ENCODE results near the gene FAM81B. TPM values are rescaled to one million over a fixed set of nuclear protein-coding genes. Genes with fewer than 3 reads are reported as not detected.

Gene FAM81B
- total RNA-seq, 1 donor, result not detected

DNA sequence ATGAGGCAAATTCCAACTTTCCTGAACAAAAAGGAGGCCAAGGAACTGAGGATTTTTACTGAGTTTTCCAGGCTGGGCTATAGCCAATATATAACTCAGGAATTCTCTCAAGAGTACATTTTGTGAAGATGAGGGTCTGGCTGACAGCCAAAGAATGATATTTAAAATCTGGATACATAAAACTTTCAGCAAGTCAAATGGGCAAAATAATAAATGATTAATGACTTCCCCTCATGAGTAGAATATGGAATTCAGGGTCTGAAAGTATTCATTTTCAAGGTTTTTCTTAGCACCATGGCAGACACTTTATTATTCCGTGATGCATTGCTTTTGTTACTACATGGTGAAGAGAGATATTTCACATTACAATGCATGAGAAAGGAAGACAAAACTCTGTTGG, 7.8 kb downstream of the FAM81B start:
- H2AFZ ChIP-seq (ENCODE audit: low read length), result no peak overlapping the region
- H3K9me3 ChIP-seq (ENCODE audit: low read depth, low read length), result no peaks in the 10 kb centered on the region
- no peaks in the 10 kb centered on the region for H4K20me1 ChIP-seq (ENCODE audit: insufficient read depth, low read length)
- TF ChIP-seq, protein P1, sequence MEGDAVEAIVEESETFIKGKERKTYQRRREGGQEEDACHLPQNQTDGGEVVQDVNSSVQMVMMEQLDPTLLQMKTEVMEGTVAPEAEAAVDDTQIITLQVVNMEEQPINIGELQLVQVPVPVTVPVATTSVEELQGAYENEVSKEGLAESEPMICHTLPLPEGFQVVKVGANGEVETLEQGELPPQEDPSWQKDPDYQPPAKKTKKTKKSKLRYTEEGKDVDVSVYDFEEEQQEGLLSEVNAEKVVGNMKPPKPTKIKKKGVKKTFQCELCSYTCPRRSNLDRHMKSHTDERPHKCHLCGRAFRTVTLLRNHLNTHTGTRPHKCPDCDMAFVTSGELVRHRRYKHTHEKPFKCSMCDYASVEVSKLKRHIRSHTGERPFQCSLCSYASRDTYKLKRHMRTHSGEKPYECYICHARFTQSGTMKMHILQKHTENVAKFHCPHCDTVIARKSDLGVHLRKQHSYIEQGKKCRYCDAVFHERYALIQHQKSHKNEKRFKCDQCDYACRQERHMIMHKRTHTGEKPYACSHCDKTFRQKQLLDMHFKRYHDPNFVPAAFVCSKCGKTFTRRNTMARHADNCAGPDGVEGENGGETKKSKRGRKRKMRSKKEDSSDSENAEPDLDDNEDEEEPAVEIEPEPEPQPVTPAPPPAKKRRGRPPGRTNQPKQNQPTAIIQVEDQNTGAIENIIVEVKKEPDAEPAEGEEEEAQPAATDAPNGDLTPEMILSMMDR (IDR thresholded peaks at IDR 0.05; ENCODE audit: extremely low read depth, low read depth, low read length), result no peak
- no peak overlapping the region for H3K4me2 ChIP-seq (ENCODE audit: insufficient read depth, low read length)
- no peaks in the 10 kb centered on the region for H3K79me2 ChIP-seq (ENCODE audit: insufficient read depth, low read length)
- H3K4me3 ChIP-seq (ENCODE audit: insufficient read depth, low read length), result no peak overlapping the region
- H3K4me1 ChIP-seq (ENCODE audit: insufficient read depth, low read length), result peaks cover 4% of the 10 kb centered on the region
- no peak for DNase-seq (ENCODE audit: insufficient read length, low spot score, missing footprints)
- no peak overlapping the region for H3K27ac ChIP-seq (ENCODE audit: low read depth, low read length)
- no peaks in the 10 kb centered on the region for H3K27me3 ChIP-seq (ENCODE audit: insufficient read depth, low read length)
- no peaks in the 10 kb centered on the region for H3K36me3 ChIP-seq (ENCODE audit: insufficient read depth, low read length)

DNA sequence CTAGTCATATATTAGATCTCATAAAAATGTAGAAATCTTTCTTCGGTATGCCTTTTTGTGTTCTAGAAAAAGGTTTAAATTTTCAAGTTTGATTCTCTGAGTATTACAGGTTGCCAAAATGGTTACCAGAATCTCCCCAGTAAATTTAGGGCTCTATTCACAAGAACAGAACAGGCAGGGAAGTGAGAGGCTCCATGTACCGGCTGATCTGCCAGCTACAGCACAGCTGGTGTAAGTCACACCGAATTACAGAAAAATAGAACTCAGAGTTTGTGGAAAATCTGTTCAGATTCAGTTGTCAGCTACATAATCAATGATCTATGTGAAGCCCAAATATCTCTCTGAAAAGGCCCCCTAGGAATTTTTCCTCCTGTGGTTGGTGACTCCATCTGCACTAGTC, 10.5 kb downstream of the FAM81B start:
- DNase-seq (ENCODE audit: insufficient read length, low spot score, missing footprints), result no peak
- Histone ChIP-seq H3K4me2 (ENCODE audit: insufficient read depth, low read length) (no peak overlapping the region), H3K9me3 (ENCODE audit: low read depth, low read length) (no peaks in the 10 kb centered on the region), H3K27ac (ENCODE audit: low read depth, low read length) (no peak overlapping the region), H3K4me1 (ENCODE audit: insufficient read depth, low read length) (peaks cover 16% of the 10 kb centered on the region), H2AFZ (ENCODE audit: low read length) (no peak overlapping the region), H4K20me1 (ENCODE audit: insufficient read depth, low read length) (no peaks in the 10 kb centered on the region), H3K79me2 (ENCODE audit: insufficient read depth, low read length) (no peaks in the 10 kb centered on the region), H3K4me3 (ENCODE audit: insufficient read depth, low read length) (no peak overlapping the region), H3K27me3 (ENCODE audit: insufficient read depth, low read length) (no peaks in the 10 kb centered on the region), H3K36me3 (ENCODE audit: insufficient read depth, low read length) (no peaks in the 10 kb centered on the region)
- TF ChIP-seq, protein P1 (IDR thresholded peaks at IDR 0.05; ENCODE audit: extremely low read depth, low read depth, low read length), result no peak

DNA sequence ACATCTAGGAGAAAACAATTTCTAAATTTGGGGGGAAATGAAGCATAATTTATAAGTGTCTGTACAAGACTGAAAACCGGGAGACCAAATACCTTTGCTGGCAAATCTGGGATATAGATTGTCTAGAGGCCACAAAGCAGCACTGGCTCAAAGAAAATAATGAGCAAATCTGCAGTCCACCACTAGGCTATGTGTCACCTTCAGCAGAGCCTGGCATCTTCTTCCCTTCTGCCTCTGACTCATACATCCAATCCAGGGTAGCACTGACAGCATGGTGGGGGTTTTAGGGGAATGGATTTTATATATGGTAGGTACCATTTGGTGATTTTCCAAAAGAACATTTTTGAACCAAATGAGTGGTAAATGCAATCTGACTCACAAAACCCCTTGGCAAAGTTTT, 12.8 kb downstream of the FAM81B start:
- H4K20me1 ChIP-seq (ENCODE audit: insufficient read depth, low read length), result no peaks in the 10 kb centered on the region
- DNase-seq (ENCODE audit: insufficient read length, low spot score, missing footprints), result peak; percentile 65
- no peak overlapping the region for H3K4me3 ChIP-seq (ENCODE audit: insufficient read depth, low read length)
- H3K36me3 ChIP-seq (ENCODE audit: insufficient read depth, low read length), result no peaks in the 10 kb centered on the region
- no peaks in the 10 kb centered on the region for H3K9me3 ChIP-seq (ENCODE audit: low read depth, low read length)
- H3K4me1 ChIP-seq (ENCODE audit: insufficient read depth, low read length), result peaks cover 22% of the 10 kb centered on the region
- H2AFZ ChIP-seq (ENCODE audit: low read length), result no peak overlapping the region
- TF ChIP-seq, protein P1 (IDR thresholded peaks at IDR 0.05; ENCODE audit: extremely low read depth, low read depth, low read length), result peak; percentile 32
- no peak overlapping the region for H3K27ac ChIP-seq (ENCODE audit: low read depth, low read length)
- H3K79me2 ChIP-seq (ENCODE audit: insufficient read depth, low read length), result no peaks in the 10 kb centered on the region
- no peaks in the 10 kb centered on the region for H3K27me3 ChIP-seq (ENCODE audit: insufficient read depth, low read length)
- no peak overlapping the region for H3K4me2 ChIP-seq (ENCODE audit: insufficient read depth, low read length)

DNA sequence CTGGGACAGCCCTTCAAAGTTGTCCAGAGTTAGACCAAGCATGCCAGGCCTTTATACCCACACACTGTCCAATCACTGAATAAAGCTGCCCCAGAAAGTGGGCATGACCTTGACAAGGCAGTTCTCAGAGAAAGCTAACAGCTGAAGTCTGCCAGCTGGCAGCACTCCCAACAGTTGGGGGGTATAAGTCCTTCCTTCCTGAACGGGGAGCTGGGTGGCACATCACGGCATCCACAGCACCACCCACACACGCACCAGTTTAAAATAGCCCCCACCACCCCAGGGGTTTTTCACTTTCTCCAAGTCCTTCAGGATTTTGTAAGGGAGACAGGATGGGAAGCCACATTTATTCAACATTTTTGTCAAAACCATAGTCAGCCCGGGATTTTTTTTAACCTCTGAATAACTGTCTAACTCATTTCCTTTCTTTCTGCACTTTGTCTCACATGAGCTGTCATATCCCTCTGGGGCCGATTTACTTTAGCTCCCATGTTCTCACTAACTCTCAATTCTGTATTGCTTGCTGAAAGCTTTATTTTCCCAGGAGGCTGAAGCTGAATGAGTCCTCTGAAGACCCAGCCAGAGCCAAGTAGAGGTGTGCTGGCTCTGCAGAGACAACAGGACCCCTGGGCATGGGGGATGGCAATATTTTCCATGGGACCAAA, 15.4 kb downstream of the FAM81B start:
- Histone ChIP-seq H2AFZ (ENCODE audit: low read length) (peak overlapping the region; percentile 54), H3K27me3 (ENCODE audit: insufficient read depth, low read length) (no peaks in the 10 kb centered on the region), H3K79me2 (ENCODE audit: insufficient read depth, low read length) (no peaks in the 10 kb centered on the region), H4K20me1 (ENCODE audit: insufficient read depth, low read length) (no peaks in the 10 kb centered on the region), H3K4me1 (ENCODE audit: insufficient read depth, low read length) (peaks cover 22% of the 10 kb centered on the region), H3K36me3 (ENCODE audit: insufficient read depth, low read length) (no peaks in the 10 kb centered on the region), H3K4me3 (ENCODE audit: insufficient read depth, low read length) (peak overlapping the region; percentile 22), H3K4me2 (ENCODE audit: insufficient read depth, low read length) (peak overlapping the region; percentile 65), H3K27ac (ENCODE audit: low read depth, low read length) (peak overlapping the region; percentile 51), H3K9me3 (ENCODE audit: low read depth, low read length) (no peaks in the 10 kb centered on the region)
- TF ChIP-seq, protein P1 (IDR thresholded peaks at IDR 0.05; ENCODE audit: extremely low read depth, low read depth, low read length), result no peak
- peak; percentile 75 for DNase-seq (ENCODE audit: insufficient read length, low spot score, missing footprints)
